Heart right ventricle (tissue), 16 donors: ENCODE results near the gene FRAS1. TPM values are rescaled to one million over a fixed set of nuclear protein-coding genes. Genes with fewer than 3 reads are reported as not detected.

Experiments
- ATAC-seq, 8 donors: fragments of 200-7000 bp; cut with Tn5 transposase; one replicate each; pipeline ENCODE4 v1.9.1; 2020; ENCODE audit warnings: mild to moderate bottlenecking in 8 of 8, moderate library complexity in 8 of 8, moderate number of reproducible peaks in 1 of 8
- DNase-seq, 2 donors: peaks; one replicate each; pipeline ENCODE4 v3.0.0-alpha.2; 2020
- H3K27ac ChIP-seq, 10 donors: fragments of 200-600 bp; sonication (generic) in 2 of 10; one replicate each; pipeline versions ENCODE4 v1.5.0 to v1.8.0; 2020 to 2022; ENCODE audit warnings: mild to moderate bottlenecking in 3 of 10
- H3K27me3 ChIP-seq, 7 donors: fragments of 200-600 bp; one replicate each; pipeline ENCODE4 v1.8.0; 2021 to 2022; ENCODE audit warnings: mild to moderate bottlenecking in 2 of 7
- H3K36me3 ChIP-seq, 9 donors: fragments of 200-600 bp; sonication (generic) in 1 of 9; one replicate each; pipeline versions ENCODE4 v1.5.0 to v1.8.0; 2020 to 2022; ENCODE audit warnings: mild to moderate bottlenecking in 2 of 9
- H3K4me1 ChIP-seq, 9 donors: fragments of 200-600 bp; sonication (generic) in 1 of 9; one replicate each; pipeline versions ENCODE4 v1.5.0 to v1.8.0; 2020 to 2022; ENCODE audit warnings: mild to moderate bottlenecking in 4 of 9
- H3K4me3 ChIP-seq, 10 donors: fragments of 200-600 bp; sonication (generic) in 2 of 10; one replicate each; pipeline versions ENCODE4 v1.5.0 to v1.8.0; 2020 to 2022; ENCODE audit warnings: mild to moderate bottlenecking in 7 of 10, moderate library complexity in 2 of 10
- H3K9me3 ChIP-seq, 11 donors: fragments of 200-600 bp in 10 of 11; sonication (generic) in 2 of 11; one replicate each; pipeline versions ENCODE4 v1.5.0 to v1.8.0; 2013 to 2022; ENCODE audit warnings: mild to moderate bottlenecking in 2 of 11, control low read depth in 1 of 11, moderate library complexity in 1 of 11
- WGBS, 2 donors: extraction: QIAGEN DNeasy Blood & Tissue Kit; methylation state at CpG; one replicate each; pipeline ENCODE4 v1.1.7; 2013; ENCODE audit warnings: inconsistent platforms in 1 of 2; 5-methylcytosine and 5-hydroxymethylcytosine counted together
- intact Hi-C, 10 donors: fragments of 100-400 bp; cut with DNase I; formaldehyde crosslinking; loops; one replicate each; pipeline versions ENCODE4 v1.11.1 to v1.14.2; 2022
- polyA plus RNA-seq, 2 donors: library from polyadenylated mRNA; stranded (reverse); fragments of 200-250 nt; gene quantifications; one replicate each; pipeline ENCODE4 v1.2.3, GENCODE V29; 2013
- total RNA-seq, 10 donors: library from RNA; stranded (reverse); fragmentation: NEBNext Ultra II Directional in 3 of 10; extraction: Animal tissue kit (Norgen Biotek cat#: 25700) in 3 of 10; gene quantifications; one replicate each; pipeline versions ENCODE4 v1.2.1 to v1.2.4, GENCODE V29; 2021 to 2023
- TF ChIP-seq, protein P1 (sequence below), 9 donors: fragments of 200-600 bp; sonication (generic) in 2 of 9; IDR thresholded peaks; one replicate each; pipeline versions ENCODE4 v1.5.0 to v1.8.0; 2021 to 2022; ENCODE audit warnings: antibody characterized with exemption in 9 of 9, mild to moderate bottlenecking in 5 of 9, moderate library complexity in 1 of 9
- donor health status: Arrhythmogenic right ventricular cardiomyopathy.
- donor health status: ischemic (EF 13 %, LVEDD 7.1; RV severe dilation, severe dysfunction).
- donor health status: healthy with polysubstance abuse.
- donor health status: DM: no; HTN: yes; CAD: no.
- donor health status: DM: no; HTN: no; CAD: no.
- donor health status: ischemic (EF 25% LVEDD 6.9; RV normal size, moderate dysfunction).
- donor health status: ischemic (EF 25% LVEDD 5.7; RV mildly dilated, moderate dysfunction).
- donor health status: healthy.
- donor health status: DM: yes; HTN: yes; CAD: no.
- donor health status: Ischemic cardiomyopathy.
- donor health status: ischemic (EF 35%, LVEDD 5.7; RV mildly dilated, moderate dysfunction).
- donor health status: nonischemic (EF 11% LVEDD 7.7; RV severe dilation, severe dysfunction).
- donor health status: DM: yes; HTN: yes; CAD: no.
- donor health status: PGD.
- donor health status: ischemic (EF 29% LVEDD 5.4; RV normal size, mild dysfunction).
- donor health status: nonischemic (EF 23%, LVEDD 6.1; RV moderate dilation, normal function).

Gene FRAS1
- total and polyA plus RNA-seq, 12 donors, result 0.93 to 6.2 (median 3.1) TPM

DNA sequence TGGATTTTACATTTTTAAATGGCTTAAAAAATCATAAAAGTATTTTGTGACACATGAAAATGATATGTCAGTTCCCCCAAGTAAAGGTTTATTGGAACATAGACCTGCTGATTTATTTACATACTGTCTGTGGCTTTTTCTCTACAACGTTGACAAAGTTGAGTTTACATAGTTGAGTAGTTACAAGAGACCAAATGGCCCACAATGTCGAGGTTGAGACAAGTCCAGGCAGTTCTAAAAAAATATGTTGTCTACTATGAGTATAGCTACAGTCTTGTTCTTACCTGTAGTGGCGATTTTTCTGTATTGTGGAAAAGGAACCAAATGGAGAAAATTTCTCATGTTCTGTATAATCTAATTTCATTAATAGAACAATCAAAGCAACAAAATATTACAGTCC, 163.2 kb downstream of the FRAS1 start:
- Histone ChIP-seq H3K4me3 (no peak overlapping the region), H3K27me3 (no peaks in the 10 kb centered on the region), H3K27ac (no peak overlapping the region), H3K9me3 (peaks cover 0 to 1% (median 0%) of the 10 kb centered on the region in 11 donors), H3K4me1 (no peaks in the 10 kb centered on the region), H3K36me3 (no peaks in the 10 kb centered on the region)
- ATAC-seq (no peak), DNase-seq (no peak)
- TF ChIP-seq, protein P1, sequence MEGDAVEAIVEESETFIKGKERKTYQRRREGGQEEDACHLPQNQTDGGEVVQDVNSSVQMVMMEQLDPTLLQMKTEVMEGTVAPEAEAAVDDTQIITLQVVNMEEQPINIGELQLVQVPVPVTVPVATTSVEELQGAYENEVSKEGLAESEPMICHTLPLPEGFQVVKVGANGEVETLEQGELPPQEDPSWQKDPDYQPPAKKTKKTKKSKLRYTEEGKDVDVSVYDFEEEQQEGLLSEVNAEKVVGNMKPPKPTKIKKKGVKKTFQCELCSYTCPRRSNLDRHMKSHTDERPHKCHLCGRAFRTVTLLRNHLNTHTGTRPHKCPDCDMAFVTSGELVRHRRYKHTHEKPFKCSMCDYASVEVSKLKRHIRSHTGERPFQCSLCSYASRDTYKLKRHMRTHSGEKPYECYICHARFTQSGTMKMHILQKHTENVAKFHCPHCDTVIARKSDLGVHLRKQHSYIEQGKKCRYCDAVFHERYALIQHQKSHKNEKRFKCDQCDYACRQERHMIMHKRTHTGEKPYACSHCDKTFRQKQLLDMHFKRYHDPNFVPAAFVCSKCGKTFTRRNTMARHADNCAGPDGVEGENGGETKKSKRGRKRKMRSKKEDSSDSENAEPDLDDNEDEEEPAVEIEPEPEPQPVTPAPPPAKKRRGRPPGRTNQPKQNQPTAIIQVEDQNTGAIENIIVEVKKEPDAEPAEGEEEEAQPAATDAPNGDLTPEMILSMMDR (IDR thresholded peaks at IDR 0.05), result no peak
- intact Hi-C loops, result no loop called here
- 86 to 90% methylated on average over 3 of the region's 3 CpGs for WGBS, 2 donors

DNA sequence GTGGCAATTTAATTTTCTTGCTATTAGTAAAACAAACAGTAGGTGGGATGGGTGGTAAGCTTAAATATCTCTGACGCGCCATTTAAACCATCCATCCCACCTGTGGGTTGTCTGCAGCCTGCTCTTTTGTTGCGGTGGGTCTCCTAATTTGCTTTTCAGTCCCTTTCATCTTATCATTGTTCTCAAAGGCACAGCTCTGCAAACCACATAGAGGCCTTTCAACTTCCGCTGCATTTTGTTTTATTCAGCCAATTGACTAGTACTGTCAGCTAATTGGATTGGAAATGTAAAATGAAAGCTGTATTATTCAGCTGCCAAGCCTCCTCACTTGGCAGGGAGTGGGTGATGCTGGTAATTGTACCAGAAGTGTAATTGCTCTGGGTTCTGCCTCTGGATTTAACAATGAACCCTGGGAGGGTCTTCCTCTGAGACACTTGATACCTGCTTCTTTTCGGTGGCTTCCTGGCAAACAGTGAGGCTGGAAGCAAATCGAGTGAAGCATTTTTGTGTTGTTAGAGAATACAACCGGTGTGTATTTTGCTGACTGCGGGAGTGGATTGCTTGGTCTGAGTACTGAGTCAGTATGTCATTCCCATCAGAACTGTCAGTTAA, 165.6 kb downstream of the FRAS1 start:
- no peak for DNase-seq
- ATAC-seq, result no peak
- Histone ChIP-seq H3K9me3 (peaks cover 0 to 17% (median 0%) of the 10 kb centered on the region in 11 donors), H3K4me1 (no peaks in the 10 kb centered on the region), H3K27ac (no peak overlapping the region), H3K36me3 (no peaks in the 10 kb centered on the region), H3K4me3 (no peak overlapping the region), H3K27me3 (no peaks in the 10 kb centered on the region)
- TF ChIP-seq, protein P1 (IDR thresholded peaks at IDR 0.05), result no peak
- intact Hi-C loops, result no loop called here
- 68 to 72% methylated on average over 8 of the region's 8 CpGs for WGBS, 2 donors

GRCh38 chr4:78225236-78225635, 168.1 kb downstream of the FRAS1 start:
- no peak for ATAC-seq
- no peak for DNase-seq
- TF ChIP-seq, protein P1 (IDR thresholded peaks at IDR 0.05), result no peak
- Histone ChIP-seq H3K4me3 (no peak overlapping the region), H3K27ac (no peak overlapping the region), H3K4me1 (no peaks in the 10 kb centered on the region), H3K9me3 (peaks cover 0 to 17% (median 0%) of the 10 kb centered on the region in 11 donors), H3K27me3 (no peaks in the 10 kb centered on the region), H3K36me3 (no peaks in the 10 kb centered on the region)
- 90 to 91% methylated on average over 3 of the region's 3 CpGs for WGBS, 2 donors
- intact Hi-C loops, result no loop called here

DNA sequence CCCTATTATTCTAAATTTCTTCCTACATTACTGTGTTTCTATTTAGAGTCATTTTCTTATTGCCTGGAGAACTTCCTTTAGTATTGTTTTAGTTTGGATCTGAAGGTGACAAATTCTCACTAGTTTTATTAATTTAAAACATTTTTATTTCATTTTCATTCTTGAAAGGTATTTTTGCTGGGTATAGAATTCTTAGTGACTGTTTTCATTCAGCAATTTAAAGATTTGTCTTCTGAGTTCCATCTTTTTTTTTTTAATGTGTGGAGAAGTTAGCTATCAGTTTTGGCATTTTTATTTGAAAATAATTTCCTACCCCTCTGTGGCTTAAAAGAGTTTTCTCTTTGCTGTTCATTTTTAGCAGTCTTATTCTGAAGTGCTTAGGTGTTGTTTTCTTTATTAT, 169.2 kb downstream of the FRAS1 start:
- Histone ChIP-seq H3K27me3 (no peaks in the 10 kb centered on the region), H3K27ac (no peak overlapping the region), H3K9me3 (peaks cover 0 to 17% (median 0%) of the 10 kb centered on the region in 11 donors), H3K36me3 (no peaks in the 10 kb centered on the region), H3K4me1 (no peaks in the 10 kb centered on the region), H3K4me3 (no peak overlapping the region)
- no peak for ATAC-seq
- intact Hi-C loops, result no loop called here
- no peak for DNase-seq
- TF ChIP-seq, protein P1 (IDR thresholded peaks at IDR 0.05), result no peak
